Neural progenitor cell (in vitro differentiated cells): Measurements from ENCODE around the gene ZDHHC6. TPM values are rescaled to one million over a fixed set of nuclear protein-coding genes. Genes with fewer than 3 reads are reported as not detected.

Experiments
- DNase-seq: peaks from one replicate; pipeline ENCODE4 v3.0.0-alpha.2; 2016; ENCODE audit warnings: low spot score
- H2AFZ ChIP-seq: fragments of 200-600 bp; sonication (generic); replicated peaks from 2 replicates; pipeline ENCODE4 v1.6.1; 2016; ENCODE audit warnings: antibody characterized with exemption
- H3F3A ChIP-seq: fragments of 200-600 bp; sonication (generic); 2 replicates; pipeline ENCODE4 v1.6.1; 2016; ENCODE audit warnings: antibody characterized with exemption, low read depth
- H3K27ac ChIP-seq: fragments of 200-600 bp; sonication (generic); 2 replicates; pipeline ENCODE4 v1.5.1; 2016; ENCODE audit warnings: mild to moderate bottlenecking
- H3K27me3 ChIP-seq: fragments of 200-600 bp; sonication (generic); 2 replicates; pipeline ENCODE4 v1.6.1; 2016; ENCODE audit warnings: mild to moderate bottlenecking, moderate library complexity
- H3K36me3 ChIP-seq: fragments of 200-600 bp; sonication (generic); 2 replicates; pipeline ENCODE4 v1.5.1; 2016
- H3K4me1 ChIP-seq: fragments of 200-600 bp; sonication (generic); 2 replicates; pipeline ENCODE4 v1.6.1; 2016; ENCODE audit warnings: mixed run types
- H3K4me2 ChIP-seq: fragments of 200-600 bp; sonication (generic); 2 replicates; pipeline ENCODE4 v1.6.1; 2016
- H3K4me3 ChIP-seq: fragments of 200-600 bp; sonication (generic); 2 replicates; pipeline ENCODE4 v1.5.1; 2016
- H3K79me2 ChIP-seq: fragments of 200-600 bp; sonication (generic); 2 replicates; pipeline ENCODE4 v1.6.1; 2016; ENCODE audit warnings: low read depth
- H3K9ac ChIP-seq: fragments of 200-600 bp; sonication (generic); 2 replicates; pipeline ENCODE4 v1.6.1; 2016
- H3K9me3 ChIP-seq: fragments of 200-600 bp; sonication (generic); 2 replicates; pipeline ENCODE4 v1.5.1; 2016; ENCODE audit warnings: low read depth
- H4K20me1 ChIP-seq: fragments of 200-600 bp; sonication (generic); 2 replicates; pipeline ENCODE4 v1.6.1; 2016; ENCODE audit warnings: low read depth
- H3K27ac Mint-ChIP-seq: 3 replicates; pipeline ENCODE4 v1.8.0; 2021; ENCODE audit warnings: mixed read lengths
- H3K27me3 Mint-ChIP-seq: 2 replicates; pipeline ENCODE4 v1.8.0; 2022; ENCODE audit warnings: low read depth, mild to moderate bottlenecking, inconsistent platforms, moderate library complexity, mixed read lengths; ENCODE audit not compliant: insufficient read depth
- H3K36me3 Mint-ChIP-seq: 3 replicates; pipeline ENCODE4 v1.8.0; 2021; ENCODE audit warnings: mixed read lengths
- H3K4me1 Mint-ChIP-seq: 3 replicates; pipeline ENCODE4 v1.8.0; 2021; ENCODE audit warnings: mixed read lengths
- H3K4me3 Mint-ChIP-seq: 3 replicates; pipeline ENCODE4 v1.8.0; 2021; ENCODE audit warnings: mild to moderate bottlenecking, moderate library complexity, mixed read lengths
- H3K9me3 Mint-ChIP-seq: 3 replicates; pipeline ENCODE4 v1.8.0; 2020; ENCODE audit warnings: mixed read lengths
- EZH2 ChIP-seq: fragments of 200-600 bp; sonication (generic); IDR thresholded peaks from 2 replicates; pipeline ENCODE4 v1.6.1; 2017; ENCODE audit warnings: antibody characterized with exemption, mild to moderate bottlenecking, moderate library complexity
- EZH2phosphoT487 ChIP-seq: fragments of 200-600 bp; sonication (generic); IDR thresholded peaks from 2 replicates; pipeline ENCODE4 v1.6.1; 2017; ENCODE audit warnings: antibody characterized with exemption
- total RNA-seq: library from RNA; depleted of rRNA; stranded (reverse); fragments of >200 nt; gene quantifications from 2 replicates; pipeline ENCODE4 v1.2.3, GENCODE V29; 2015; ENCODE audit warnings: low replicate concordance
- TF ChIP-seq, protein P1 (sequence below): fragments of 200-600 bp; sonication (generic); IDR thresholded peaks from 2 replicates; pipeline ENCODE4 v1.5.1; 2017; ENCODE audit warnings: antibody characterized with exemption, mild to moderate bottlenecking

Gene ZDHHC6
- total RNA-seq, 1 donor from 2014 or later, result 37.7 TPM

DNA sequence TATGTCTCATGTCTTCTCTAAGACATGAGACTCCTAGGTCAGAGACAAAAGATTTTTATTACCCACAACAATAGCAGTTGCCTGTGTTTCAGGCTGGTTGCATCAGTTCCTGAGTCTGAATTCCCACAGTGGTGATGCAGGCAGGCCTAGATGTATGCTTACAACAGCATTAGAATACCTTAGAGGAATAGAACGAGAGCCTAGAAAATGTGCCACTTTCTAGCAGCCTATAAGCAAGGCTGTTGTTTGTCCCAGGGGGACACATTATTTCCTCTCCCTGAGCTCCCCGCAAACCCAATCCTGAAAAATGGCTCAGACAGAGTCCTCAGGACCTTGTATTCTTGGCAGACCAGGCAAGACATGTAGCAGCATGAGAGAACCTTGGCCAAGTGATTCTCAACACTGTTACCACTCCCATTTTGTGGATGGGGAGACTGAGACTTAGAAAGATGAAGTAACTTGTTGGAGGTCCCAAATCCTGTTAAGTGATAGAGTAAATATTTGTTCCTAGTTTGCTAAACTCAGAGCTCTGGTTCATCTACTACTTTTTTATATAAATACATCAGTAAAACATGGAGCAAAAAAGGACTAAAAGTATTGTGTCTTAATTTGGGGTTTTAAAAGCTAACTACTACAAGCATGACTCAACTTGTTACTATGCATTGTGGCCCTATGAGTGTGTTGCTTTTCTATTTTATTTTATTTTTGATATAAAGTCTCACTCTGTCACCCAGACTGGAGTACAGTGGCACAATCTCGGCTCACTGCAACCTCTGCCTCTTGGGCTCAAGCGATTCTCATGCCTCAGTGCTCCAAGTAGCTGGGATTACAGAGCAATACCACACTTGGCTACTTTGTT lies 14.5 kb upstream of the ZDHHC6 start:
- H3K27me3 ChIP-seq, result no peaks in the 10 kb centered on the region
- no peak overlapping the region for H3K4me2 ChIP-seq
- Mint-ChIP-seq H3K27ac (no peak overlapping the region), H3K4me1 (no peaks in the 10 kb centered on the region), H3K27me3 (no peaks in the 10 kb centered on the region), H3K9me3 (no peaks in the 10 kb centered on the region), H3K4me3 (no peak overlapping the region), H3K36me3 (peaks cover 14% of the 10 kb centered on the region)
- H3K27ac ChIP-seq, result no peak overlapping the region
- no peaks in the 10 kb centered on the region for H3K79me2 ChIP-seq
- H3K4me3 ChIP-seq, result no peak overlapping the region
- H4K20me1 ChIP-seq, result no peaks in the 10 kb centered on the region
- peaks cover 17% of the 10 kb centered on the region for H3K36me3 ChIP-seq
- no peak overlapping the region for H3K9ac ChIP-seq
- H3F3A ChIP-seq, result no peaks in the 10 kb centered on the region
- peaks cover 5% of the 10 kb centered on the region for H3K9me3 ChIP-seq
- no peak for DNase-seq
- TF ChIP-seq EZH2phosphoT487 (no peak), EZH2 (no peak)
- TF ChIP-seq, protein P1, sequence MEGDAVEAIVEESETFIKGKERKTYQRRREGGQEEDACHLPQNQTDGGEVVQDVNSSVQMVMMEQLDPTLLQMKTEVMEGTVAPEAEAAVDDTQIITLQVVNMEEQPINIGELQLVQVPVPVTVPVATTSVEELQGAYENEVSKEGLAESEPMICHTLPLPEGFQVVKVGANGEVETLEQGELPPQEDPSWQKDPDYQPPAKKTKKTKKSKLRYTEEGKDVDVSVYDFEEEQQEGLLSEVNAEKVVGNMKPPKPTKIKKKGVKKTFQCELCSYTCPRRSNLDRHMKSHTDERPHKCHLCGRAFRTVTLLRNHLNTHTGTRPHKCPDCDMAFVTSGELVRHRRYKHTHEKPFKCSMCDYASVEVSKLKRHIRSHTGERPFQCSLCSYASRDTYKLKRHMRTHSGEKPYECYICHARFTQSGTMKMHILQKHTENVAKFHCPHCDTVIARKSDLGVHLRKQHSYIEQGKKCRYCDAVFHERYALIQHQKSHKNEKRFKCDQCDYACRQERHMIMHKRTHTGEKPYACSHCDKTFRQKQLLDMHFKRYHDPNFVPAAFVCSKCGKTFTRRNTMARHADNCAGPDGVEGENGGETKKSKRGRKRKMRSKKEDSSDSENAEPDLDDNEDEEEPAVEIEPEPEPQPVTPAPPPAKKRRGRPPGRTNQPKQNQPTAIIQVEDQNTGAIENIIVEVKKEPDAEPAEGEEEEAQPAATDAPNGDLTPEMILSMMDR, result no peak
- H2AFZ ChIP-seq, result no peak overlapping the region
- H3K4me1 ChIP-seq, result no peaks in the 10 kb centered on the region

DNA sequence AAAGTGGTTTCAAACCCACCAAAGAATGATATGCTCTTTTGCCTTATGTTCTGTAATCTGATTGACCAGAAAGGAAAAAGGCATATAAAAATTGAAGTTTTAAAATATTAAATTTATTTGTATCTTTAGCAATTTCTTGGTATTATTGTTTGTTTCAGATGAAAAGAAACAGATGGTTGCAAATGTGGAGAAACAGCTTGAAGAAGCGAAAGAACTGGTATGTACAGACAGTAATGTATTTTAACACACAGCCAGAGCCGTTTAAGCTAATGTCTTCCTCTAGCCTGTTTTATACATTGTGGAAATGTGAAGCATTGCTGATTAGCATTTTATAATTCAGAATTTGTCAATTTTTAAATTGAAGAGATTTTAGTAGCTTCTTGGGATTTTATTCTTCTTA lies 13.7 kb upstream of the ZDHHC6 start:
- H4K20me1 ChIP-seq, result no peaks in the 10 kb centered on the region
- no peaks in the 10 kb centered on the region for H3F3A ChIP-seq
- H2AFZ ChIP-seq, result no peak overlapping the region
- H3K9ac ChIP-seq, result no peak overlapping the region
- H3K4me1 ChIP-seq, result no peaks in the 10 kb centered on the region
- H3K27ac ChIP-seq, result no peak overlapping the region
- H3K4me3 Mint-ChIP-seq, result no peak overlapping the region
- H3K9me3 Mint-ChIP-seq, result no peaks in the 10 kb centered on the region
- peaks cover 11% of the 10 kb centered on the region for H3K36me3 Mint-ChIP-seq
- H3K36me3 ChIP-seq, result peaks cover 10% of the 10 kb centered on the region
- TF ChIP-seq EZH2phosphoT487 (no peak), EZH2 (no peak)
- TF ChIP-seq, protein P1, result no peak
- H3K27me3 ChIP-seq, result no peaks in the 10 kb centered on the region
- DNase-seq, result no peak
- no peak overlapping the region for H3K4me2 ChIP-seq
- H3K4me1 Mint-ChIP-seq, result no peaks in the 10 kb centered on the region
- H3K79me2 ChIP-seq, result no peaks in the 10 kb centered on the region
- peaks cover 5% of the 10 kb centered on the region for H3K9me3 ChIP-seq
- H3K4me3 ChIP-seq, result no peak overlapping the region
- H3K27ac Mint-ChIP-seq, result no peak overlapping the region
- no peaks in the 10 kb centered on the region for H3K27me3 Mint-ChIP-seq

DNA sequence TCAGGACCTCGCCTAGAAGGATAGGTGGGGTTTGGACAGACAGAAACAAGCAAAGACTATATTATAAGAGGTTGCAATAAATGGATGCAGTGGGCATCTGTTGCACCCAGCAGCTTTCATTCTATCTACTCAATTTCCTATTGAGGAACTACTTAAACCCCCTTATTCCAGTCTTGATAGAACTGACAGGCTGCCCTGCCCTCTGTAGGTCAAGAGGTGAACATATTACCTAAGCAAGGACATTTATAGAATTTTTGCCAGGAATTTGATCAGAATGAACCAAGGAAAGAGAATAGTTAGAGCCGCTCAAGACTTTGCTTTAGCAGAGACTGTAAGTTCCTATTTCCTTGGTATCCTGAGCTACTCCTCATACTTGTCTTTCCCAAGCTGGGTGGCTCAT lies 9.8 kb upstream of the ZDHHC6 start:
- peaks cover 12% of the 10 kb centered on the region for H3K9me3 Mint-ChIP-seq
- Histone ChIP-seq H3K27me3 (no peaks in the 10 kb centered on the region), H3K9ac (no peak overlapping the region), H3K79me2 (peaks cover 23% of the 10 kb centered on the region), H4K20me1 (no peaks in the 10 kb centered on the region), H3K4me3 (no peak overlapping the region), H3F3A (no peaks in the 10 kb centered on the region), H3K4me2 (no peak overlapping the region), H3K9me3 (peaks cover 10% of the 10 kb centered on the region), H3K36me3 (no peaks in the 10 kb centered on the region), H3K4me1 (no peaks in the 10 kb centered on the region), H3K27ac (no peak overlapping the region), H2AFZ (no peak overlapping the region)
- H3K27ac Mint-ChIP-seq, result no peak overlapping the region
- no peaks in the 10 kb centered on the region for H3K4me1 Mint-ChIP-seq
- no peak for DNase-seq
- peaks cover 7% of the 10 kb centered on the region for H3K36me3 Mint-ChIP-seq
- no peaks in the 10 kb centered on the region for H3K27me3 Mint-ChIP-seq
- TF ChIP-seq EZH2phosphoT487 (no peak), EZH2 (no peak)
- TF ChIP-seq, protein P1, result peak; percentile 35
- H3K4me3 Mint-ChIP-seq, result no peak overlapping the region
